Brain microvascular endothelial cell (primary cell): ENCODE data around the gene LDLRAP1.

ENCODE experiments used
- DNase-seq: peaks from one replicate; pipeline ENCODE4 v3.0.0-alpha.2; 2020
- H3K27ac ChIP-seq: fragments of 250-450 bp; sonication (Bioruptor Pico); 2 replicates; pipeline ENCODE4 v1.5.1; 2020; ENCODE audit warnings: mild to moderate bottlenecking, moderate library complexity
- H3K27me3 ChIP-seq: fragments of 250-450 bp; sonication (Bioruptor Pico); replicated peaks from 2 replicates; pipeline ENCODE4 v1.5.1; 2020; ENCODE audit warnings: mild to moderate bottlenecking
- H3K36me3 ChIP-seq: fragments of 250-450 bp; sonication (Bioruptor Pico); replicated peaks from 2 replicates; pipeline ENCODE4 v1.5.1; 2020; ENCODE audit warnings: mild to moderate bottlenecking
- H3K4me3 ChIP-seq: 2 replicates; pipeline ENCODE4 v1.5.1; 2011; ENCODE audit warnings: low read depth, mild to moderate bottlenecking, control low read depth, low read length, moderate library complexity
- CTCF ChIP-seq: IDR thresholded peaks from 2 replicates; pipeline ENCODE4 v1.5.1; 2011; ENCODE audit warnings: low read depth, mild to moderate bottlenecking, moderate library complexity, low read length, control low read depth, inconsistent platforms; ENCODE audit errors: missing control alignments
- in situ Hi-C: cut with HindIII; loops from 2 replicates; pipeline ENCODE4 v1.10.0; 2017; ENCODE audit warnings: low sequenced_read_pairs, low pct_ligation_motif_present

The LDLRAP1 gene

GRCh38 chr1:25607123-25607522 is 63.7 kb downstream of the LDLRAP1 start:
- Histone ChIP-seq H3K27me3 (peaks cover 32% of the 10 kb centered on the region), H3K4me3 (no peak overlapping the region), H3K27ac (no peak overlapping the region), H3K36me3 (no peaks in the 10 kb centered on the region)
- no peak for DNase-seq
- in situ Hi-C loops: loop anchor here (25.0 kb wide), 1 partner anchor 180 kb away; no protein-coding TSS in a partner anchor
- no peak for TF ChIP-seq CTCF

DNA sequence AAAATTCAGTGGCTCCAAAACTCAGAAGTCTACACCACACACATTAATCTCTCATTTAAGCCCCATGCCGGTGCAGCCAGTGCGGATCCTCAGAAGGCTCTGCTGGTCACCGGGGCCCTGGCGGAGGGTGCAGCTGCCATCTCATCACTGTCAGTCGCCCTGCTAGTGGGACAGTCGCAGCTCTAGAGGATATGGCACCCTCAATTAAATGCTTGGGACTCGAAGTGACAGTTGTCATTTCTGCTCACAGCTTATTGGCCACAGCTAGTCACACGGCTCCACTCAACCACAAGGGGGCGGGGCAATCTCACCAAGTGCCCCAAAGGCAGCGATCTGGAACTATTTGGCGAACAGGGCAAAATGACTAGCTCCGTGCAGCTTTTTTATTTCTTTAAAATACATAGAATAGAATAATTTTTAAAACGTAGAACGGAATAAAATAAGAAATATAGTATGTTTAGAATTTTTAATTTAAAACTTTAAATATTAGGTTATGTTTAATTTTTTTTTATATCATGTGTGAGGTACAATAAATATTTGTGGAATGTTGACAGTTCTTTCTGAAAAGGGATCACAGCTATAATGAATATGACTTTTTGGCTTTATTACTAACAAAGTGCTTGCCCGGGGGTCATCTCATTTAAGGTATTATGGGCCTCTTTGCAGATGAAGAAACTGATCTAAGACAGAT is 65.2 kb downstream of the LDLRAP1 start:
- Histone ChIP-seq H3K4me3 (peak overlapping the region; percentile 22), H3K27me3 (peaks cover 43% of the 10 kb centered on the region), H3K36me3 (no peaks in the 10 kb centered on the region), H3K27ac (no peak overlapping the region)
- in situ Hi-C loops: loop anchor here (25.0 kb wide), 1 partner anchor 179 kb away; no protein-coding TSS in a partner anchor
- TF ChIP-seq CTCF: peak; percentile 78
- peak; percentile 58 for DNase-seq

DNA sequence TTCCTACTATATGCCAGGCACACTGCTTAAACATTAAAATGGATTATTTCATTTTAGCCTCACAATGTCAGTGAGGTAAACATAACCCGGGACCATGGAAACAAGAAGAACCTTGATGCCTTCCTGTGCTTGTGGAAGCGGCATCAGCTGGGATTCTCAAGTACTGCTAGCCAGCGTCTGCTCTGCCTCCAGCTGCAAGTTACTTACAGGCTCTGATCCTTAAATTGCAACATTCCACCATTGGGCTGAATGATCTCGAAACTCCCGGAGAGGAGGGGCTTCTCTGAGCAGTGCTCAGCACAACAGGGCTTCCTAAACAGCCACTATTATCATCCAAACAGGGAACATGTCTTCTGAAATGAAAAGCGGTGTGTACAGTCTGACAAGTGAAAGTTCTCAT is 66.5 kb downstream of the LDLRAP1 start:
- no peak for TF ChIP-seq CTCF
- Histone ChIP-seq H3K4me3 (no peak overlapping the region), H3K36me3 (no peaks in the 10 kb centered on the region), H3K27ac (no peak overlapping the region), H3K27me3 (peaks cover 43% of the 10 kb centered on the region)
- no peak for DNase-seq
- in situ Hi-C loops: loop anchor here (25.0 kb wide), 1 partner anchor 177 kb away; no protein-coding TSS in a partner anchor

- Histone ChIP-seq H3K36me3 (no peaks in the 10 kb centered on the region), H3K4me3 (no peak overlapping the region), H3K27ac (no peak overlapping the region), H3K27me3 (peaks cover 39% of the 10 kb centered on the region)
- peak; percentile 59 for TF ChIP-seq CTCF
- DNase-seq: no peak
- in situ Hi-C loops: loop anchor here (25.0 kb wide), 1 partner anchor 176 kb away; no protein-coding TSS in a partner anchor
Measured at GRCh38 chr1:25610822-25611630, 67.6 kb downstream of the LDLRAP1 start.

DNA sequence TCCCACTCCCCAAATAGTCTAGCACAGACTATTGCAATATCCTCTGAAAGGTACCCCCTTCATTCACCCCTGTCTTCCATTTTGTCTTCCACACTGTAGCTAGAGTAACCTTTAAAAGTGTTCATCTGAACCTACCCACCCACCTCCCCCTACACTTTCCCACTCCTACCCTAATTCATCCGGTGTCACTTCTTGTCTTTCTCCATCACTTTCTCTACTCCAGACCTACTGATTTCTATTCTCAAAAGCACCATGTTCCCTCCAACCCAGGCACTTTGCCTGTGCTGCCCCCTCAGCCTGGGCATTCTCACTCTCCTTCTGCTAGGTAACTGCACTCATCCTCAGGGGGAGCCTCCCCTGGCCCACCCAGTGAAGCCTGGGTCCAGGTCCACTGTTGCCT is 68.4 kb downstream of the LDLRAP1 start:
- peaks cover 43% of the 10 kb centered on the region for H3K27me3 ChIP-seq
- in situ Hi-C loops: loop anchor here (25.0 kb wide), 1 partner anchor 175 kb away; no protein-coding TSS in a partner anchor
- H3K4me3 ChIP-seq: no peak overlapping the region
- DNase-seq: no peak
- TF ChIP-seq CTCF: no peak
- H3K36me3 ChIP-seq: no peaks in the 10 kb centered on the region
- H3K27ac ChIP-seq: no peak overlapping the region
